ENCODE data around the gene PLPP3. TPM values are rescaled to one million over a fixed set of nuclear protein-coding genes. Genes with fewer than 3 reads are reported as not detected.

Gene PLPP3
- total RNA-seq, 1 experiment from 2014 or later: 3.4 TPM

DNA sequence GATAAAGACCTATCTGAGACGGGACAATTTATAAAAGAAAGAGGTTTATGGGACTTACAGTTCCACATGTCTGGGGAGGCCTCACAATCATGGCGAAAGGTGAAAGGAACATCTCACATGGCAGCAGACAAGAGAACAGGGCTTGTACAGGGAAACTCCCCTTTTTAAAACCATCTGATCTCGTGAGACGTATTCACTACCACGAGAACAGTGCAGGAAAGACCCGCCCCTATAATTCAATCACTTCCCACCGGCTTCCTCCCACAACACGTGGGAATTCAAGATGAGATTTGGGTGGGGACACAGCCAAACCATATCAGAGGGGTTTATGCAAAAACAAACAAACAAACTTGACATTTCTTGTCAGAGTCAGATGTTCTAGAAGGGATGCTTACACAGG is 89.7 kb downstream of the PLPP3 start:
- Histone ChIP-seq H3K27me3 (ENCODE audit: insufficient read depth, low read length) (no peaks in the 10 kb centered on the region), H3K79me2 (ENCODE audit: insufficient read depth, low read length) (no peaks in the 10 kb centered on the region), H3K9me3 (ENCODE audit: control insufficient read depth in 1 of 2, insufficient read depth in 1 of 2, low read depth in 1 of 2, low read length in 2 of 2) (no peaks in the 10 kb centered on the region), H3K4me2 (ENCODE audit: low read length) (no peak overlapping the region), H4K20me1 (ENCODE audit: insufficient read depth) (no peaks in the 10 kb centered on the region), H3K9ac (ENCODE audit: low read length) (no peak overlapping the region), H3K4me1 (ENCODE audit: control insufficient read depth in 1 of 2, insufficient read depth in 2 of 2, low read length in 2 of 2) (peaks cover 3 to 6% of the 10 kb centered on the region in 2 experiments; a peak in 2 of 4 replicates), H3K27ac (ENCODE audit: low read depth, low read length) (no peak overlapping the region), H2AFZ (ENCODE audit: low read depth, low read length, poor library complexity, severe bottlenecking) (no peak overlapping the region), H3K9me2 (ENCODE audit: insufficient read depth) (no peaks in the 10 kb centered on the region), H3K36me3 (ENCODE audit: control insufficient read depth in 1 of 2, insufficient read depth in 2 of 2, low read length in 2 of 2) (no peaks in the 10 kb centered on the region), H3K4me3 (replicated peaks in 1 of 2; ENCODE audit: low read depth in 1 of 2, low read length in 2 of 2) (no peak overlapping the region)
- ChIA-PET POLR2A (no interaction called here), CTCF (no interaction called here), RAD21 (ENCODE audit: low non-redundant PET in 1 of 2, low total read pairs in 2 of 2, uncharacterized antibody in 2 of 2, unreplicated experiment in 2 of 2) (no interaction called here)
- DNase-seq (ENCODE audit: low read depth, low spot score): no peak
- TF ChIP-seq POLR2AphosphoS5 (IDR thresholded peaks at IDR 0.05; ENCODE audit: low read depth, low read length) (no peak), ELF1 (IDR thresholded peaks at IDR 0.05; ENCODE audit: borderline replicate concordance, low read depth) (no peak), SP1 (IDR thresholded peaks at IDR 0.05; ENCODE audit: low read depth) (no peak), EZH2phosphoT487 (IDR thresholded peaks at IDR 0.05; ENCODE audit: borderline replicate concordance) (no peak), POLR2A (IDR thresholded peaks at IDR 0.05; ENCODE audit: borderline replicate concordance, extremely low read depth, insufficient read depth, insufficient read length) (no peak)
- no TSS peak for BruUV-seq (replicated peaks)
- ATAC-seq: no peak
- intact Hi-C loops (cut with micrococcal nuclease): no loop called here

DNA sequence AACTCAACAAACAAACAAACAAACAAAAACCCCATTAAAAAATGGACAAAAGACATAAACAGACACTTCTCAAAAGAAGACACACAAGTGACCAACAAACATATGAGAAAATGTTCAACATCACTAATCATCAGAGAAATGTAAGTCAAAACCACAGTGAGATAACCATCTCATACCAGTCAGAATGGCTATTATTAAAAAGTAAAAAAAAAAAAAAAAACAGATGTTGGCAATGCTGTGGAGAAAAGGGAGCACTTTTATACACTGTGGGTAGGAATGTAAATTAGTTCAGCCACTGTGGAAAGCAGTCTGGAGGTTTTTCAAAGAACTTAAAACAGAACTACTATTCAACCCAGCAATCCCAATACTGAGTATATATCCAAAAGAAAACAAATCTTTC is 94.7 kb downstream of the PLPP3 start:
- intact Hi-C loops (cut with micrococcal nuclease): no loop called here
- H3K27ac ChIP-seq (ENCODE audit: low read depth, low read length): no peak overlapping the region
- POLR2A ChIA-PET: no interaction called here

More for the DNA sequence above, 94.7 kb downstream of the PLPP3 start:
- Histone ChIP-seq H3K9me3 (ENCODE audit: control insufficient read depth in 1 of 2, insufficient read depth in 1 of 2, low read depth in 1 of 2, low read length in 2 of 2) (no peaks in the 10 kb centered on the region), H3K79me2 (ENCODE audit: insufficient read depth, low read length) (no peaks in the 10 kb centered on the region), H3K36me3 (ENCODE audit: control insufficient read depth in 1 of 2, insufficient read depth in 2 of 2, low read length in 2 of 2) (no peaks in the 10 kb centered on the region), H3K4me2 (ENCODE audit: low read length) (no peak overlapping the region), H2AFZ (ENCODE audit: low read depth, low read length, poor library complexity, severe bottlenecking) (no peak overlapping the region), H3K27me3 (ENCODE audit: insufficient read depth, low read length) (no peaks in the 10 kb centered on the region), H3K9ac (ENCODE audit: low read length) (no peak overlapping the region), H3K9me2 (ENCODE audit: insufficient read depth) (no peaks in the 10 kb centered on the region), H4K20me1 (ENCODE audit: insufficient read depth) (no peaks in the 10 kb centered on the region), H3K4me3 (replicated peaks in 1 of 2; ENCODE audit: low read depth in 1 of 2, low read length in 2 of 2) (no peak overlapping the region), H3K4me1 (ENCODE audit: control insufficient read depth in 1 of 2, insufficient read depth in 2 of 2, low read length in 2 of 2) (no peaks in the 10 kb centered on the region)
- no peak for DNase-seq (ENCODE audit: low read depth, low spot score)
- ChIA-PET CTCF (interaction anchor here (0.6 kb wide), 1 partner anchor 37 kb away, joined by 3 read pairs; no protein-coding TSS in a partner anchor), RAD21 (ENCODE audit: low non-redundant PET in 1 of 2, low total read pairs in 2 of 2, uncharacterized antibody in 2 of 2, unreplicated experiment in 2 of 2) (no interaction called here)
- no TSS peak for BruUV-seq (replicated peaks)
- TF ChIP-seq EZH2 (IDR thresholded peaks at IDR 0.05): no peak
- TF ChIP-seq, protein P1, sequence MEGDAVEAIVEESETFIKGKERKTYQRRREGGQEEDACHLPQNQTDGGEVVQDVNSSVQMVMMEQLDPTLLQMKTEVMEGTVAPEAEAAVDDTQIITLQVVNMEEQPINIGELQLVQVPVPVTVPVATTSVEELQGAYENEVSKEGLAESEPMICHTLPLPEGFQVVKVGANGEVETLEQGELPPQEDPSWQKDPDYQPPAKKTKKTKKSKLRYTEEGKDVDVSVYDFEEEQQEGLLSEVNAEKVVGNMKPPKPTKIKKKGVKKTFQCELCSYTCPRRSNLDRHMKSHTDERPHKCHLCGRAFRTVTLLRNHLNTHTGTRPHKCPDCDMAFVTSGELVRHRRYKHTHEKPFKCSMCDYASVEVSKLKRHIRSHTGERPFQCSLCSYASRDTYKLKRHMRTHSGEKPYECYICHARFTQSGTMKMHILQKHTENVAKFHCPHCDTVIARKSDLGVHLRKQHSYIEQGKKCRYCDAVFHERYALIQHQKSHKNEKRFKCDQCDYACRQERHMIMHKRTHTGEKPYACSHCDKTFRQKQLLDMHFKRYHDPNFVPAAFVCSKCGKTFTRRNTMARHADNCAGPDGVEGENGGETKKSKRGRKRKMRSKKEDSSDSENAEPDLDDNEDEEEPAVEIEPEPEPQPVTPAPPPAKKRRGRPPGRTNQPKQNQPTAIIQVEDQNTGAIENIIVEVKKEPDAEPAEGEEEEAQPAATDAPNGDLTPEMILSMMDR (IDR thresholded peaks at IDR 0.05 in 2 of 3, conservative IDR thresholded peaks at IDR 0.05 in 1 of 3; ENCODE audit: borderline replicate concordance in 1 of 3, insufficient read depth in 1 of 3, low read depth in 2 of 3, low read length in 2 of 3): no peak
- TF ChIP-seq POLR2AphosphoS5 (IDR thresholded peaks at IDR 0.05; ENCODE audit: low read depth, low read length): no peak
- no peak for TF ChIP-seq SRF (IDR thresholded peaks at IDR 0.05; ENCODE audit: low read depth)
- no peak for TF ChIP-seq JUND (IDR thresholded peaks at IDR 0.05)
- no peak for TF ChIP-seq EGR1 (IDR thresholded peaks at IDR 0.05; ENCODE audit: low read depth)
- TF ChIP-seq, protein P2, sequence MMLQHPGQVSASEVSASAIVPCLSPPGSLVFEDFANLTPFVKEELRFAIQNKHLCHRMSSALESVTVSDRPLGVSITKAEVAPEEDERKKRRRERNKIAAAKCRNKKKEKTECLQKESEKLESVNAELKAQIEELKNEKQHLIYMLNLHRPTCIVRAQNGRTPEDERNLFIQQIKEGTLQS (IDR thresholded peaks at IDR 0.05): no peak
- TF ChIP-seq, protein P3, sequence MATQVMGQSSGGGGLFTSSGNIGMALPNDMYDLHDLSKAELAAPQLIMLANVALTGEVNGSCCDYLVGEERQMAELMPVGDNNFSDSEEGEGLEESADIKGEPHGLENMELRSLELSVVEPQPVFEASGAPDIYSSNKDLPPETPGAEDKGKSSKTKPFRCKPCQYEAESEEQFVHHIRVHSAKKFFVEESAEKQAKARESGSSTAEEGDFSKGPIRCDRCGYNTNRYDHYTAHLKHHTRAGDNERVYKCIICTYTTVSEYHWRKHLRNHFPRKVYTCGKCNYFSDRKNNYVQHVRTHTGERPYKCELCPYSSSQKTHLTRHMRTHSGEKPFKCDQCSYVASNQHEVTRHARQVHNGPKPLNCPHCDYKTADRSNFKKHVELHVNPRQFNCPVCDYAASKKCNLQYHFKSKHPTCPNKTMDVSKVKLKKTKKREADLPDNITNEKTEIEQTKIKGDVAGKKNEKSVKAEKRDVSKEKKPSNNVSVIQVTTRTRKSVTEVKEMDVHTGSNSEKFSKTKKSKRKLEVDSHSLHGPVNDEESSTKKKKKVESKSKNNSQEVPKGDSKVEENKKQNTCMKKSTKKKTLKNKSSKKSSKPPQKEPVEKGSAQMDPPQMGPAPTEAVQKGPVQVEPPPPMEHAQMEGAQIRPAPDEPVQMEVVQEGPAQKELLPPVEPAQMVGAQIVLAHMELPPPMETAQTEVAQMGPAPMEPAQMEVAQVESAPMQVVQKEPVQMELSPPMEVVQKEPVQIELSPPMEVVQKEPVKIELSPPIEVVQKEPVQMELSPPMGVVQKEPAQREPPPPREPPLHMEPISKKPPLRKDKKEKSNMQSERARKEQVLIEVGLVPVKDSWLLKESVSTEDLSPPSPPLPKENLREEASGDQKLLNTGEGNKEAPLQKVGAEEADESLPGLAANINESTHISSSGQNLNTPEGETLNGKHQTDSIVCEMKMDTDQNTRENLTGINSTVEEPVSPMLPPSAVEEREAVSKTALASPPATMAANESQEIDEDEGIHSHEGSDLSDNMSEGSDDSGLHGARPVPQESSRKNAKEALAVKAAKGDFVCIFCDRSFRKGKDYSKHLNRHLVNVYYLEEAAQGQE (IDR thresholded peaks at IDR 0.05; ENCODE audit: low read depth): no peak
- no peak for TF ChIP-seq SP1 (IDR thresholded peaks at IDR 0.05; ENCODE audit: low read depth)
- TF ChIP-seq YY1 (IDR thresholded peaks at IDR 0.05; ENCODE audit: extremely low read depth, insufficient replicate concordance, low read depth, low read length): no peak
- no peak for ATAC-seq
